HK-2 (cell line): ENCODE results near the gene NT5C2.

Experiments
- DNase-seq: peaks from one replicate; pipeline ENCODE4 v3.0.0-alpha.2; 2018; ENCODE audit not compliant: unreplicated experiment

Gene NT5C2

DNA sequence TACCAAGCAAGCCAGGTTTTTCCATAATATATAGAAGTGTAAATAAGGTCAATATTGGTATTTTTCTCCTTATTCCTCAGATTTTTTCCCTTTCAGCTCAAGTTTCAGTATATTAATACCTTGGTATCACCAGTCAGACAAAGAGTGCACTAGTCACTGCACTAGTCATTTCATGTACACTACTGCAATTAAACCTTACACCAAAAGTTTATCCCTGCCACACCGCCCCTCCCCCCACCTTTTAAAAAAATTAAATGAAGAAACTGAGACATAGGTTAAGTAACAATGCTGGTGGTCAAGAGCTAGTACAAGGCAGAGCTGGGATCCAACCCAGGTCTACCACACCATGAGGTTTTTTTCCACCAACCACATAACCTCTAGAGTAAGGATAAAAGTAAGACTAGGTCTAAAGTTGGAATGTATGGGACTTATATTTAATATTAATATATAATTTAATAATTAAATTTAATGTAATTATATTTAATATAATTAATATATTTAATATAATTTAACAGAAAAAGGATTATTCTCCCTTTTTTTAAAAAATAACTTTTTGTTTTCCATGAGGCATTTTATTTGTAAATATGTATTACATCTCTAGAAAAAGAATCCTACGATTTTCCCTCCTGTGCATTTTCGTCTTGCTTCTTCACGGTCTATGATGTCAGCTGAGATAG, 68.5 kb downstream of the NT5C2 start:
- DNase-seq = no peak

GRCh38 chr10:103123282-103124024, 69.6 kb downstream of the NT5C2 start:
- no peak for DNase-seq

DNA sequence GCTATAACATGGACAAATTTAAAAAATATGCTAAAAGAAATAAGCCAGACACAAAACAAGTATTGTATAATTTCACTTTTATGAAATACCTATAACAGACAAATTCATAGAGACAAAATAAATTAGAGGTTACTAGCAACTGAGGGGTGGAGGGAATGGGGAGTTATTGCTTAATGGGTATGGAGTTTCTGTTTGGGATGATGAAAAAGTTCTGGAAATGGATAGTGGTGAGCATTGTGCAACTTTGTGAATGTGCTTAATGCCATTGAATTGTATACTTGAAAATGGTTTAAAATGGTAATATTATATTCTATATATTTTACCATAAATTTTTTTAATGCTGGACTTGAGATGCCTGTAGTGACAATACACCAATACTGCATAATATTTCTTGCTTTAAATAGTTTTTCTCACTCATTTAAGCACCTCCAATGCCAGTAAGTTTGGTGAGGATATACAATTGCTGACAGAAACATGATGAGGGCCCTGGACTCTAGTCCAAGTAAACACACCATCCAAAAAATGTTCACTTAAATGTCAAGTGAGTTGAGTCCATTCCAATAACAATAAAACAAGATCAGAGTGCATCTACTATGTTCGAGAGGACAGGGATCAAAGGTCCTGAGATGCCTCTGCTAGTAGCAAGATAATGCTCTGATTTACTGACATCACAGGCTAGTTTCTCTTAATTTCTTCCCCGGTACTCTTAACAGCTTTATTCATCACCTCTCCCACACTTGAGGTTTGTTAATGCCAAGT, 71.9 kb downstream of the NT5C2 start:
- no peak for DNase-seq

GRCh38 chr10:103120546-103120945, 72.5 kb downstream of the NT5C2 start:
- DNase-seq = no peak

DNA sequence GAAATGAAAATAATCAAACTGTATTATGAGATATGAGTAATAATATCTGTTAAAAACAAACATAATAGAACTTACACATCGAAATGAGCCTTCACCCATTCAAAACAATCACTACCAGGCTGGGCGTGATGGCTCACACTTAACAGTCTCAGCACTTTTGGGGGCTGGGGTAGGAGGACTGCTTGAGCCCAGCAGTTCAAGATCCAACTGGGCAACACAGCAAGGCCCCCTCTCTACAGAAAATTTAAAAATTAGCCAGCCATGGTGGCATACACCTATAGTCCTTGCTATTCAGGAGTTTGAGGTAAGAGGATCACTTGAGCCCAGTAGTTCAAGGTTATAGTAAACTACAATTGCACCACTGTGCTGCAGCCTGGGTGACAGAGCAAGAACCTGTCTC, 75.8 kb downstream of the NT5C2 start:
- no peak for DNase-seq

- DNase-seq = no peak
These were observed 78.2 kb downstream of the NT5C2 start for GRCh38 chr10:103114876-103115275.

DNA sequence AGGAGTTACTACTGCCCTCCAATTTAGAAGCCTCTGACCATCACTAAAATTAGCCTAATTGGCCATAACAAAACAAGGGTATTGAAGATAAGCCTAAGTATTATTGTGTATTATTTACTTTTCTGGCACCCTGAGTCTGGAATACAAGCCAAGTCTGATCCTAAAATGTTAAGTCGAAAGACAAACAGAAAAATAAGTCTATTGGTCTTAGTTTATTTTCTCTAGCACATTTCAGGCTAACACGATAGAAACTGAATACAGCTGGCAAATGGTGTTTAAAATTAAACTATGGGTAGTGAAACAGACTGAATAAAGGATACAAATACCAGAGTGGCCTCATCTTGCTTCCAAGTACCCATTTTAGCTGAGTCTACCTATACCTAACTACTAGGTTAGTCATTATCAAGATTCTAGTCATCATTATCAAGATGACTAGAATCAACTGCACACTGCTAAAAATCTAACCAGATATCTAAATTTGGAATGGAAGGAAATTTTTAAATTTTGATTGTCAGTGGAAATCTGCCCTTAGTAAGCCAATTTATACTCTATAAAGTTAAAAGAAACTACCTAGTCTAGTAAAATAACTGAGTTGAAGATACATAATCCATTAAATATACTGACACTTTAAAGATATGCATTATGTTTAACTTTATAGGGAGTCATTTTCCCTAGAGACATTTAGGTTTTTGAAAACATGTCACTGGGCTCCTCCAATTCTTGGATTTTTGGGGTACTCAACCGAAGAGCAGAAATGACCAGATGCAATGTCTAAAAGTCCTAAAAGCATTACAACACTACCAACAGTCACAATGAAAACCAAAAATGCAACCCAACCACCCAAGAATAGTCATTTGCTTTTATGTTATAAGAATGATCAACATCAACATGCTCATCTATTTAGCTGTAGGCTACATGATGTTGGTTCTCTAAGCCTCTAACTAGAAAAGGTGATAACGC, 80.9 kb downstream of the NT5C2 start:
- no peak for DNase-seq

DNA sequence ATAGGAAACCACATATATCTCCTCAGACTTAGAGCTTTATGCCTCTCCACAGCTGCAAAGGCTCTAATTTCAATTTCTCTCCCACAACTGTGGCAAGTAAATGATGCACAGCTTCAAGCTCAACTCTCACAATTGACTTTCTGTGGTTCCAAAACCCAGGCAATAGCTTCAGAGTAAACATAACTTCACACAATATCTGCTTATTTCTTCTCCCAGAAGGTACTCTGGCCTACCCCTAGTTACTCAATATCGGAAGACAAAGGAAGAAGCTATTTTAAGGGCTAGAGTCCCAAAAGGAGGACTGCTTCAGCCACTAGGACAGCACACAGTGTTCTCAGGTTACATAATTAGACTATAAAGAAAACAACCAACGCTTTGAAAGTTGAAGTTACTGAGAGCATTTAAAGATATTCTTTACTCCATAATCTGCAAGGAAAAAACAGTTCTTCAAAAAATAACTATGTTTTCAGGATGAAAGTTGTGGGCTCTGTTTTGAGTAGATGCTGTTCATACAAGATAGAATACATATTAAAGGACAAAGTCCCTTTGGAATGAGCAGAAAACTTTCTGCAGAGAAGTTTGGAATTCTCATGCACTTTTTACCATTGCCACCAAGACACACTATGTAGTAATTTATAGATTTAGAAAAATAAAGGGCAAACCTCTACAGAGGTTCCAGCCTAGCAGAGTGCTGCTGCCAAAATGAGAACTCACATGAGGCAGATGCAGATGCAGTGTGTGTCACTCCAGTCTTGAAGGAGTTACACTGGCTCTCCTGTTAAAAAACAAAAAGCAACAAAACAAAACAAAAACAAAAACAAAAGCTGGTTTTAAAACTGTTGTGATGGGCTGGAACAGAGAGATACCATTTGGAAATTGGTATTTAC, 81.8 kb downstream of the NT5C2 start:
- DNase-seq = no peak

DNA sequence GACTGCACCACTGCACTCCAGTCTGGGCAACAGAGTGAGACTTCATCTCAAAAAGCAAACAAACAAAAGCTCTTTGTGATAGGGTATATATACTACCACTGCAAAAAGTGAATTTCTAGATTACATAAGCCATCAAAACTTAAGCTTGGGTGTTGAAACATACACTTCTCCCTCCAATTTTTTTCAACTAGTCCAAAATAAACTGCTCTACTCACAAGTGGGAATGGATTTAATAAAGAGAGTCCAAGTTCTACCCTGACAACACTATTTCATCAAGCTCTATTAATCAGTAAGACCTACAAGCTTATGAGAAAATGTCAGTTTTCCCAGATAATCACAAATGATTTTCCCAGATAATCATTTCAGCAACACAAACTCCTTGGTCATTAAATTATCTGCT, 82.7 kb downstream of the NT5C2 start:
- no peak for DNase-seq

DNA sequence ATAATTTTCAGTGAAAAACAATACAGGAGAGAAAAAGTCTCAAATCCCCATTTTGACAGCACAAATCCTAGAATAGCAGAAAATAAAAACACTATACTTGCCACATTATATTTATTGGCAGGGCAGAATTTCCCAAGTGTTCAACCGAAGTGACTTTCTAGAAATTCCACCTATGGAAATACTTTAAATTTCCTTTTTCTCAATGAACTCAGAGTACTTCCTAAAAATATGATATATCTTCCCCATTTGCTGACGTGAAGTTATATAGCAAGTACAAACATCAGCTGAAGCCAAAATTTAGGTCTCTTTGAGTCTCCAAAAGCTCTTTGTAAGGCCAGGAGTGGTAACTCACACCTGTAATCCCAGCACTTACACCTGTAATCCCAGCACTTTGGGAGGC, 83.3 kb downstream of the NT5C2 start:
- DNase-seq = no peak

- no peak for DNase-seq
These were observed 86.5 kb downstream of the NT5C2 start for GRCh38 chr10:103106539-103106938.

GRCh38 chr10:103105462-103105861, 87.6 kb downstream of the NT5C2 start:
- no peak for DNase-seq

- no peak for DNase-seq
These were observed 88.4 kb downstream of the NT5C2 start for GRCh38 chr10:103104721-103105120.

GRCh38 chr10:103103989-103104388, 89.1 kb downstream of the NT5C2 start:
- no peak for DNase-seq

DNA sequence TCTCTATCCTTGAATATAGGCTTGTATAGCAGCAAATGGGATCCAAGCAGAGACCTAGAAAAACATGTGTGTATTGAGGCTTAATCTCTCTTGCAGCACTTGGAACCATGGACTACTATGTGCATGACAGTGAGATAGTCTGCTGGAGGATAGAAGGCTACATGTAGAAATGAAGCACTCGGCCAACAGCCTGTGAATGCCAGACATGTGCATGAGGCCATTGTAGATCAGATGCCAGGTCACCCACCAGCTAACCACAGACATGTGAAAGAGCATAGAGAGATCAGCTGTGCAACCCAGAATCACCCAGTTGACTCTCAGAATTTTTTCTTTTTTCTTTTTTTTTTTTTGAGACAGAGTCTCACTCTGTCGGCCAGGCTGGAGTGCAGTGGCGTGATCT, 90.9 kb downstream of the NT5C2 start:
- DNase-seq = no peak

GRCh38 chr10:103100620-103101019, 92.5 kb downstream of the NT5C2 start:
- no peak for DNase-seq

GRCh38 chr10:103098240-103098639, 94.8 kb downstream of the NT5C2 start:
- no peak for DNase-seq

DNA sequence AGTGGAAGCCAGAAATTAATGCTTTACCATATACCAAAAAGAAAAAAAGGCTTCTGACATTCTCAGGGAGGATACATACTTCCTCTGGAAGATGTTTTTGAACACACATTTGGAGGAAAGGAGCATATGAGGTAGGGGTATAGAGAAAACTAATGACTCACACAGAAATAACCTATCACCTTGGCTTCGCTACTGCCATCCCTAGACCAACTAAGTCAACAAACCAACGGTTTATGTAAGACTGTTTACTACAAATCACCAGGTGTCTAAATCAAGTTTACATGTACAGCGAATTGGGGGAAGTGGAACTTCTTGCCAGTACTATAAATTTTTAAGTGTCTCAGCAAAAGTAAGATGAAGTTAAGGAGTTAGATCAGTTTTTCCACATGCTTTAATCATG, 96.9 kb downstream of the NT5C2 start:
- DNase-seq = no peak

- no peak for DNase-seq
These were observed 98.1 kb downstream of the NT5C2 start for GRCh38 chr10:103095005-103095404.

- no peak for DNase-seq
These were observed 102.2 kb downstream of the NT5C2 start for GRCh38 chr10:103090911-103091310.

DNA sequence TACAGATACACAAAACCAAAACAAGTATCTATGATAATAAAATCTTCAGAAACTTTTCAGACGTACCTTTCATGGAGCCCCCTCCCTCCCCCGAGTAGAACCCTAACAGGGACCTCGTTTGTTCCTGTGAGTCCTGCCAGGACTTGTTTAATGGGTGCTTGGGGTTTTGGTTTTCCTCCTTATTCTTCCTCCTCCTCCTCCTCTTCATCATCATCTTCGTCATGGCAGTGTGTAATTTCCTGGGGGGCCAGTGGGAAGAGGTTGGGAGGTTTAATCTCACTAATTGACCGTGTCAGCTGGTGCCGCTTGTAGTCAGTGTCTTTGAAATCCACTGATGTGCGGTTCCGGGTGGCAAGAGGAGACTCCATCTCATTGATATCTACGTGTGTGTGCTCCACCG, 103.6 kb downstream of the NT5C2 start:
- no peak for DNase-seq
